ENCODE data around the gene PIR. TPM values are rescaled to one million over a fixed set of nuclear protein-coding genes. Genes with fewer than 3 reads are reported as not detected.

The PIR gene
- total RNA-seq, 1 experiment from 2014 or later: 17.1 TPM

- TF ChIP-seq USF1 (CRISPR knock-in tag; IDR thresholded peaks at IDR 0.05): no peak
- TF ChIP-seq ZNF396 (CRISPR knock-in tag; IDR thresholded peaks at IDR 0.05; ENCODE audit: borderline replicate concordance): no peak
- TF ChIP-seq JUN (CRISPR knock-in tag; IDR thresholded peaks at IDR 0.05): no peak
- TF ChIP-seq NR3C1 (CRISPR knock-in tag; conservative IDR thresholded peaks at IDR 0.05; ENCODE audit: low read depth): no peak
- no peak for TF ChIP-seq GRHL2 (CRISPR knock-in tag; IDR thresholded peaks at IDR 0.05; ENCODE audit: insufficient replicate concordance, severe bottlenecking)
These were observed 16.7 kb upstream of the PIR start (continued) for GRCh38 chrX:15509845-15510244.

- no peak overlapping the region for H3K27ac Mint-ChIP-seq
- ChIA-PET POLR2A (no interaction called here), CTCF (no interaction called here)
- H3K9me3 Mint-ChIP-seq: no peaks in the 10 kb centered on the region
- DNase-seq (ENCODE audit: low spot score) (no peak), ATAC-seq (peak; percentile 65)
- H3K36me3 Mint-ChIP-seq: no peaks in the 10 kb centered on the region
- H3K4me1 Mint-ChIP-seq: peaks cover 4% of the 10 kb centered on the region
- no peak overlapping the region for H3K4me3 Mint-ChIP-seq
- TF ChIP-seq SMAD3 (CRISPR knock-in tag; IDR thresholded peaks at IDR 0.05; ENCODE audit: borderline replicate concordance) (no peak), ZNF232 (CRISPR knock-in tag; IDR thresholded peaks at IDR 0.05) (no peak), CTCF (IDR thresholded peaks at IDR 0.05) (no peak), ZMAT4 (CRISPR knock-in tag; IDR thresholded peaks at IDR 0.05) (no peak), NR3C1 (CRISPR knock-in tag; conservative IDR thresholded peaks at IDR 0.05; ENCODE audit: low read depth) (no peak), ZNF425 (CRISPR knock-in tag; conservative IDR thresholded peaks at IDR 0.05) (no peak)
- no peaks in the 10 kb centered on the region for H3K27me3 Mint-ChIP-seq (ENCODE audit: low read depth)
These were observed 13.9 kb upstream of the PIR start for GRCh38 chrX:15507005-15507404.

GRCh38 chrX:15505101-15505500 is 12.0 kb upstream of the PIR start:
- H3K9me3 Mint-ChIP-seq: no peaks in the 10 kb centered on the region
- no peak for DNase-seq (ENCODE audit: low spot score)
- no peak overlapping the region for H3K4me3 Mint-ChIP-seq
- H3K27ac Mint-ChIP-seq: no peak overlapping the region; the same call in 1 of the 2 replicates
- H3K4me1 Mint-ChIP-seq: peaks cover 4% of the 10 kb centered on the region
- no peak for ATAC-seq
- POLR2A ChIA-PET: no interaction called here
- TF ChIP-seq PRDM15 (CRISPR knock-in tag; IDR thresholded peaks at IDR 0.05) (no peak), GTF2I (CRISPR knock-in tag; conservative IDR thresholded peaks at IDR 0.05) (no peak), ARID4B (CRISPR knock-in tag; IDR thresholded peaks at IDR 0.05; ENCODE audit: borderline replicate concordance) (no peak), CREM (CRISPR knock-in tag; IDR thresholded peaks at IDR 0.05) (no peak)
- no peaks in the 10 kb centered on the region for H3K36me3 Mint-ChIP-seq
- no peaks in the 10 kb centered on the region for H3K27me3 Mint-ChIP-seq (ENCODE audit: low read depth)
- CTCF ChIA-PET: no interaction called here

Measured in WTC11 (cell line).